ENCODE results near the gene SLC5A12.

DNA sequence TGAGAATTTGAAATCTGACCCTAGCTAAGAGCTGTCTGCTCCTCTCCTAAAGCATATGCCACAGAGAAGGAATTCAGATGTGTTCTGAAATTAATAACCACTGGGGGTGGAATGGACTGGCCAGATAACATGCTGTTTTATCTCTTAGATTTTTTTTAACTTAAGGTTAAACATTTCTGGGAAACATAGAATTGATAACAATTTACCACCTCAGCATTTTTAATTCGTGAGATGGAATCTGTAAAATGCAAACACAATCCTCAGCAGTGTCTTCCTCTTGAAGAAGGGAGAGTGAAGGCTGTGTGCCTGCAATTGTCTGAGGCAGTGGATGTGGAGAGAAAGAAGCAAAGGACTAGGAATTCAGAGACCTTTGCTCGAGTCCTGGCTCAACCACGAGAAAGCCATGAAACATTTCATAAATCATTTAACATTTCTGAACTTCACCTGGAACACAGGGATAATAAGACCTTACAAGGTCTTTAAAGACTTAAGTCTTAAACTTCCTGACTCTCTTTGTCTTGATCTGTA is at the start of gene SLC5A12:
- TF ChIP-seq EZH2 (IDR thresholded peaks at IDR 0.05; ENCODE audit: low read length, unreplicated experiment), result no peak
- TF ChIP-seq, protein P1, sequence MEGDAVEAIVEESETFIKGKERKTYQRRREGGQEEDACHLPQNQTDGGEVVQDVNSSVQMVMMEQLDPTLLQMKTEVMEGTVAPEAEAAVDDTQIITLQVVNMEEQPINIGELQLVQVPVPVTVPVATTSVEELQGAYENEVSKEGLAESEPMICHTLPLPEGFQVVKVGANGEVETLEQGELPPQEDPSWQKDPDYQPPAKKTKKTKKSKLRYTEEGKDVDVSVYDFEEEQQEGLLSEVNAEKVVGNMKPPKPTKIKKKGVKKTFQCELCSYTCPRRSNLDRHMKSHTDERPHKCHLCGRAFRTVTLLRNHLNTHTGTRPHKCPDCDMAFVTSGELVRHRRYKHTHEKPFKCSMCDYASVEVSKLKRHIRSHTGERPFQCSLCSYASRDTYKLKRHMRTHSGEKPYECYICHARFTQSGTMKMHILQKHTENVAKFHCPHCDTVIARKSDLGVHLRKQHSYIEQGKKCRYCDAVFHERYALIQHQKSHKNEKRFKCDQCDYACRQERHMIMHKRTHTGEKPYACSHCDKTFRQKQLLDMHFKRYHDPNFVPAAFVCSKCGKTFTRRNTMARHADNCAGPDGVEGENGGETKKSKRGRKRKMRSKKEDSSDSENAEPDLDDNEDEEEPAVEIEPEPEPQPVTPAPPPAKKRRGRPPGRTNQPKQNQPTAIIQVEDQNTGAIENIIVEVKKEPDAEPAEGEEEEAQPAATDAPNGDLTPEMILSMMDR (conservative IDR thresholded peaks at IDR 0.05; ENCODE audit: low read depth, low read length), result no peak
